Left ventricle myocardium inferior (tissue), 1 donor: Measurements from ENCODE around the gene KHDC1. TPM values are rescaled to one million over a fixed set of nuclear protein-coding genes. Genes with fewer than 3 reads are reported as not detected.
"Not testable (repeated sequence)": the region's sequence is repeated elsewhere in the genome, so short reads cannot be mapped to it uniquely, and the experiment has no call there.

ENCODE experiments used
- DNase-seq: peaks from one replicate; pipeline ENCODE4 v3.0.0-alpha.2; 2020
- H3K27ac ChIP-seq: fragments of 200-600 bp; replicated peaks from 2 replicates; pipeline ENCODE4 v1.8.0; 2021
- H3K27me3 ChIP-seq: fragments of 200-600 bp; 2 replicates; pipeline ENCODE4 v1.8.0; 2021; ENCODE audit warnings: low read depth
- H3K36me3 ChIP-seq: fragments of 200-600 bp; 2 replicates; pipeline ENCODE4 v1.8.0; 2021
- H3K4me1 ChIP-seq: fragments of 200-600 bp; 2 replicates; pipeline ENCODE4 v1.8.0; 2021
- H3K4me3 ChIP-seq: fragments of 200-600 bp; 2 replicates; pipeline ENCODE4 v1.8.0; 2021; ENCODE audit warnings: mild to moderate bottlenecking, moderate library complexity
- H3K9me3 ChIP-seq: fragments of 200-600 bp; replicated peaks from 2 replicates; pipeline ENCODE4 v1.8.0; 2021
- CTCF ChIP-seq: fragments of 200-600 bp; IDR thresholded peaks from 2 replicates; pipeline ENCODE4 v1.8.0; 2021; ENCODE audit warnings: antibody characterized with exemption, mild to moderate bottlenecking, borderline replicate concordance
- intact Hi-C: fragments of 100-400 bp; cut with micrococcal nuclease; formaldehyde crosslinking; loops from one replicate; pipeline ENCODE4 v1.11.0; 2022
- long read RNA-seq: library from polyadenylated mRNA; unstranded; transcript quantifications from one replicate; pipeline ENCODE4 v2.0.0, GENCODE V29; 2021
- total RNA-seq: library from RNA; stranded (reverse); fragmentation: NEBNext Ultra II Directional; extraction: Animal tissue kit (Norgen Biotek cat#: 25700); gene quantifications from one replicate; pipeline ENCODE4 v1.2.1, GENCODE V29; 2021
- donor health status: DM: no; HTN: yes; CAD: no; lungs with severe emphysema.

KHDC1 gene
- 1.1 TPM for total RNA-seq
- long read RNA-seq, partial matches to known transcripts, result 0 of 1 reads
- long read RNA-seq, other reads (novel, unspliced or antisense), result 0 of 1 reads

- no peaks in the 10 kb centered on the region for H3K9me3 ChIP-seq
- H3K4me1 ChIP-seq, result peaks cover 20% of the 10 kb centered on the region
- peak within 1 kb of the TSS; percentile 76 for H3K4me3 ChIP-seq
- TF ChIP-seq CTCF, result no peak
- H3K27me3 ChIP-seq, result peaks cover 8% of the 10 kb centered on the region
- peak within 1 kb of the TSS; percentile 59 for H3K27ac ChIP-seq
- DNase-seq, result peak; percentile 33
- intact Hi-C loops, result no loop called here
- H3K36me3 ChIP-seq, result no peaks in the 10 kb centered on the region
These were observed at the start of gene KHDC1 for GRCh38 chr6:73262671-73263569. TSS of gene KHDC1 (minus strand) at chr6:73263196. CDS start at chr6:73242517, 20,679 bp downstream.

DNA sequence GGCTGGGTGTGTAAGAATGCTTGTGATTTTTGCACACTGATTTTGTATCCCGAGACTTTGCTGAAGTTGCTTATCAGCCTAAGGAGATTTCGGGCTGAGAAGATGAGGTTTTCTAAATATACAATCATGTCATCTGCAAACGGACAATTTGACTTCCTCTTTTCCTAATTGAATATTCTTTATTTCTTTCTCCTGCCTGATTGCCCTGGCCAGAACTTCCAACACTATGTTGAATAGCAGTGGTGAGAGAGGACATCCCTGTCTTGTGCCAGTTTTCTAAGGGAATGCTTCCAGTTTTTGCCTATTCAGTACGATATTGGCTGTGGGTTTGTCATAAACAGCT, 47.5 kb upstream of the KHDC1 start:
- H3K27ac ChIP-seq, H3K36me3 ChIP-seq, H3K9me3 ChIP-seq, intact Hi-C loops, DNase-seq: not testable (repeated sequence)
- Histone ChIP-seq H3K4me1 (peaks cover 15% of the 10 kb centered on the region), H3K27me3 (peaks cover 66% of the 10 kb centered on the region), H3K4me3 (peak overlapping the region; percentile 71)

DNA sequence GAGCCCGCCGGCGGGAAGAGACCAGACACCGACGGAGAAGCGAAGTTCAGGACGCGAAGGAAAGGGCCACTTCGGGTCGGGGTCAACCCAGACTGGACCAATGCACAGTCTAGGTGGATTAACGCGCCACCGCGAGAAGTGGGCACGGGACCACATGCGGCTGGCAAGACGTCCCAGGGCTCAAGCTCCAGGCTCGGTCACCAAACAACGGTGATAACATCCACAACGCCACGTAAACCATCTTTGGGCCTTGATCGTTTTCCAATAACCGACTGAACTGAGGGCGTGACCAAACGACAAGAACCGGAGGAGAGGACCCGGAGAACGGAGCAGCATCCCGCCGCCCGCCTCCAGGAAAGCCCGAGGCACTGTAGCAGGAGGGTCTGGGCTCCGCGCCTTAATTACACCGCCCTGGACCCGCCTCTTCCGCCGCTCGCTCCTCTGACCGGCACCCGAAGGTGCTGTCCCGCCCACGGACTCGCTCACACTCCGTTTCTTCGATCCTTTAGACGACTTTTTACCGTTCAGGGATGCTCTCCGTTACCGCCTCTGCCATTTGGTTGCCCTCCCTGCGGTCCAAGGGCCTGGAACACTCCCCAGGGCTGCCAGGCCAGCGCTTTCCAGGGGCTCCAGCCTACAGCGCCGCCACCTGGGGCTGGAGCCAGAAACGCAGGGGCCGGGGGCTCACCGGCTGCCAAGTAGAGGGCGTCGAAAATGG, 46.9 kb upstream of the KHDC1 start:
- Histone ChIP-seq H3K36me3 (no peaks in the 10 kb centered on the region), H3K9me3 (no peaks in the 10 kb centered on the region), H3K27me3 (peaks cover 61% of the 10 kb centered on the region), H3K4me1 (peaks cover 15% of the 10 kb centered on the region), H3K4me3 (peak overlapping the region; percentile 71), H3K27ac (no peak overlapping the region)
- TF ChIP-seq CTCF, result peak; percentile 21
- intact Hi-C loops, result no loop called here
- peak; percentile 35 for DNase-seq

DNA sequence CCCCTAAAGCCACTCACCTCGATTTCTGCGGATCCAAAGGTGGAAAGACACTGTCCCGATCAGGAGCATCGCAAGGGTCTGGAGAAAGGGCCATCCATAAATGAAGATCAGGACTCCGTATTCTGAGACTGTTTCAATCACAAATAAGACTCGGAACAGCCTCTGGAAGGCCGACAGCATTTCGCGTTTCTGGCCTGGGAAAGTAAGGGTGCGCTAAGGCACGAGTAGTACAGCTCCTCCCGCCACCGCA, 46.5 kb upstream of the KHDC1 start:
- Histone ChIP-seq H3K27me3 (peaks cover 56% of the 10 kb centered on the region), H3K9me3 (no peaks in the 10 kb centered on the region), H3K27ac (no peak overlapping the region), H3K4me1 (peaks cover 15% of the 10 kb centered on the region), H3K4me3 (peak overlapping the region; percentile 71), H3K36me3 (no peaks in the 10 kb centered on the region)
- TF ChIP-seq CTCF, result no peak
- DNase-seq, result no peak
- intact Hi-C loops, result no loop called here

GRCh38 chr6:73308712-73309534, 45.9 kb upstream of the KHDC1 start:
- TF ChIP-seq CTCF, result no peak
- Histone ChIP-seq H3K36me3 (no peaks in the 10 kb centered on the region), H3K4me3 (peak overlapping the region; percentile 71), H3K9me3 (no peaks in the 10 kb centered on the region), H3K27me3 (peaks cover 51% of the 10 kb centered on the region), H3K4me1 (peaks cover 15% of the 10 kb centered on the region), H3K27ac (no peak overlapping the region)
- intact Hi-C loops, result no loop called here
- DNase-seq, result no peak

DNA sequence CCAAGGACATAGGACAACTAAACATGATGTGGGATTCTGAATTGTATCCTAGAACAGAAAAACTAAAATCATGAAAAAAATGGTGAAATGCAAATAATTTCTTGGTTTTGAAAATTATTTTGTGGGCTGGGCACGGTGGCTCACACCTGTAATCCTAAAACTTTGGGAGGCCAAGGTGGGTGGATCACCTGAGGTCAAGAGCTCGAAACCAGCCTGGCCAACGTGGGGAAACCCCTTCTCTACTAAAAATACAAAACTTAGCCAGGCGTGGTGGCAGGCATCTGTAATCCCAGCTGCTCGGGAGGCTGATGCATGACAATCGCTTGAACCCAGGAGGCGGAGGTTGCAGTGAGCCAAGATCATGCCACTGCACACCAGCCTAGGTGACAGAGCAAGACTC, 40.8 kb upstream of the KHDC1 start:
- peaks cover 38% of the 10 kb centered on the region for H3K27me3 ChIP-seq
- H3K27ac ChIP-seq, H3K9me3 ChIP-seq, DNase-seq, intact Hi-C loops, H3K4me1 ChIP-seq, H3K36me3 ChIP-seq, H3K4me3 ChIP-seq: not testable (repeated sequence)
